HG02588 (cell line): Measurements from ENCODE around the gene VSIG8.
A peak's percentile ranks its signal among the peaks of the same experiment; 100 is the strongest.

Source experiments
- ATAC-seq: cut with Tn5 transposase; IDR thresholded peaks from one replicate; pipeline ENCODE4 v1.9.1; 2021; ENCODE audit warnings: mild to moderate bottlenecking, moderate library complexity; ENCODE audit not compliant: unreplicated experiment

Gene VSIG8

GRCh38 chr1:159859767-159860322 lies 2.6 kb downstream of the VSIG8 start:
- no peak for ATAC-seq

GRCh38 chr1:159857889-159858288 lies 4.6 kb downstream of the VSIG8 start:
- no peak for ATAC-seq

GRCh38 chr1:159856576-159856975 lies 5.9 kb downstream of the VSIG8 start:
- no peak for ATAC-seq

GRCh38 chr1:159855709-159856108 lies 6.7 kb downstream of the VSIG8 start:
- ATAC-seq = no peak

GRCh38 chr1:159854693-159855192 lies 7.7 kb downstream of the VSIG8 start:
- ATAC-seq = peak; percentile 79

GRCh38 chr1:159854116-159854692 lies 8.3 kb downstream of the VSIG8 start:
- ATAC-seq = no peak

GRCh38 chr1:159853417-159854115 lies 8.9 kb downstream of the VSIG8 start:
- no peak for ATAC-seq

- no peak for ATAC-seq
Measured at GRCh38 chr1:159851407-159851806, 11.1 kb downstream of the VSIG8 start.

- no peak for ATAC-seq
Measured at GRCh38 chr1:159849626-159850366, 12.7 kb downstream of the VSIG8 start.

GRCh38 chr1:159848326-159848725 lies 14.1 kb downstream of the VSIG8 start:
- ATAC-seq = no peak

- ATAC-seq = no peak
Measured at GRCh38 chr1:159847231-159847630, 15.2 kb downstream of the VSIG8 start.

- no peak for ATAC-seq
Measured at GRCh38 chr1:159845751-159846629, 16.5 kb downstream of the VSIG8 start.

- no peak for ATAC-seq
Measured at GRCh38 chr1:159843459-159843858, 19.0 kb downstream of the VSIG8 start.

GRCh38 chr1:159841749-159842148 lies 20.7 kb downstream of the VSIG8 start:
- ATAC-seq = no peak

GRCh38 chr1:159839116-159839849 lies 23.2 kb downstream of the VSIG8 start:
- peak; percentile 69 for ATAC-seq

- peak; percentile 54 for ATAC-seq
Measured at GRCh38 chr1:159838715-159839114, 23.7 kb downstream of the VSIG8 start.

GRCh38 chr1:159835862-159836525 lies 26.5 kb downstream of the VSIG8 start:
- ATAC-seq = no peak

GRCh38 chr1:159835356-159835755 lies 27.1 kb downstream of the VSIG8 start:
- ATAC-seq = no peak

GRCh38 chr1:159832309-159832708 lies 30.1 kb downstream of the VSIG8 start:
- ATAC-seq = no peak
